ENCODE measurements around the gene KRT77.
"Not testable (repeated sequence)": the region's sequence is repeated elsewhere in the genome, so short reads cannot be mapped to it uniquely, and the experiment has no call there.

The KRT77 gene

GRCh38 chr12:52703424-52703823, at the start of gene KRT77:
Gene KRT77 (minus strand): TSS chr12:52703524. CDS start chr12:52703434, 90 bp downstream.
- no peak for DNase-seq

GRCh38 chr12:52752516-52752915, 49.2 kb upstream of the KRT77 start:
- DNase-seq, result no peak

- no peak for DNase-seq
Measured at GRCh38 chr12:52751795-52752194, 48.5 kb upstream of the KRT77 start.

DNA sequence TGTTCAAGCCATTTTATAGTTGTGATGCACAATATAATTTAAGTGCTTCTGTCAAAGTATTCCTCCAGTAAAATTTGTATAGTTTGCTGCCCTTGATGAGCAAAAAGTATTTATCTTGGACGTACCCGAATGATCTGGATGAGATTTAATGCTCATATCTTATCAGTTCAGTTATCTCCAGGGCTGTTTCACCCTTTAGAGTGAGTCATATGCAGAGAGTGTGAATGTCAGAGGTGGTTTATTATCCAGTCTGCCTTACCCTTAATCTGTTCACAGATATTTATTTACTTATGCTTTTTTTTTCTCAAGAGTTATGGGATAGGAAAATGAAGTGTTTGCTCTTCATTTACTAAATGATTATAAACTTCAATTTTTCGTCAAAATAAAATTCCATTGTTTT, 47.2 kb upstream of the KRT77 start:
- DNase-seq, result not testable (repeated sequence)

GRCh38 chr12:52749827-52750226, 46.5 kb upstream of the KRT77 start:
- no peak for DNase-seq

- no peak for DNase-seq
Measured at GRCh38 chr12:52748578-52748977, 45.3 kb upstream of the KRT77 start.

GRCh38 chr12:52745554-52745953, 42.2 kb upstream of the KRT77 start:
- no peak for DNase-seq

DNA sequence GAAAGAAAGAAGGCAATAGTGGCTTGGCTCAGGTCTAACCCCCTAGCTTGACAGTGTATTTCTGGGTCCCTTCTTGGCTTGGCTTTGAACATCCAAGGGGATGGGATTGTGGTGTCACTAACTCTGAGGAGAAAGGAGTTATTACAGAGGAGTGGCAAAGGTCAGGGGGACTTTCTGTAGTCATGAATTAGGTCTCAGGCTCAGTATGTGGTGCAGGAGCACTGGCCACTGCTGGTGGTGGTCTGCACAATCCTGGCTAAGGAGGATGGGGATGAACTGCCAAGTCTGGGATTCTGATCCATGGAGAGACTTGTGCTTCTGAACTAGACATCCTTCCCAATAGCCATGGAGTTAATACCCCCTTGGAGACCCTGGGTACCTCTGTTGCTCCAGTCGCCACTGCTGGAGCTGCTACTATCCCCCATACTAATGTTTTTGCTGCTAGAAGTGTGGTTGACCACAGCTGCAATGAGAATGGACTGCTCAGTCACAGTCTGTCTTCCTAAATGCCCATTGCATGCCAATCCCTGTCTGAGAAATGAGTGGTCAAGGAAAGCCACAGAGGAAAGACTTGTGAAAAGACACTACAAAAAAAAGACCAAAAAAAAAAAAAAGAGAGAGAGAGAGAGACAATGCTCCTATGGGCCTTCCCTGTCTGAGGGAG, 41.3 kb upstream of the KRT77 start:
- DNase-seq, result no peak

DNA sequence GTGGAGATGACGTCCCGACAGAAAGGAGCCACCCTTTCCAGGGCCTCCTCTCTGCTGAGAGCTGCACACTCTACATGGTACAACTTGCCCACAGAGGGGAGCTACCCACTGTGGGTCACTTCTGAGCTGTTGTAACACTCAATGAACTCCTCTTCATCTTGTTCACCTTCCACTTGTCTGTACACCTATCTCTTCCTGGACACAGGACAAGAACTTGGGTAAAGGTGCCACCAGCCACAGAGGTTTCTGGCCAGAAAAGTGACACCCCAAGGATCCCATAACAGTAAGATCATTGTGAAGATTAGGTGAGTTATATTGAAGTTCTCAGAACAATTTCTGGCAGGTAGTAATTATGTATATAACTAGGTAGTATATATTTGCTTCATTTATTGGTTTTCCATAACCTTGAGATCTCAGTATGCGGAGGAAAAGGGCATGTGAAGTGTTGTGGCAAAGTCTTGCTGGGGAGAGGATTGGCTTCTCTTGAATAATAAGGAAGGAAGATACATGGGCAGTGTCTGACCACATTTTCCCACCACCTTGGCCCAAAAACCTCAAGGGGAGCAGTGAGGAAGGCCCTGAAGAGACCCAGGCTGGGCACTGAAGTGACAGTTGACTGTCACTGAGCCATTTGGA, 39.6 kb upstream of the KRT77 start:
- DNase-seq, result no peak

DNA sequence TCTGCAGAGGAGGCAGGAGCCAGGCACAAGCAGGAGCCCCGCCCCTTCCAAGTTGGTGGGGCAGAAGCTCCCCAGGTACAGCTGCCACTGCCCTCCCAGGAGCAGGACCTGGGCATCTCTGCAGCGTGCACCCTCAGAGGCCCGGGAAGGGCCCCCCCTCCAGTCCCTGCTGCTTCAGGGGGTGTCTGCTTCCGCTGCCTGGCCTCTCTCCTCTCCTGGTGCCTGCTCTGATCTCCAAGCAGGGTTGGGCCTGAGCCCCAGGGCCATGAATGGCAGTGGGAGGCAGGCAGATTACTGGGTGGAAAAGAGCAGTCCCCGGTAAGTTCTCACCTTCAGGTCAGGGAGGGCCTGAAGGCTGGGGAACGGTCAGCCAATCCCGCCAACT, 38.9 kb upstream of the KRT77 start:
- DNase-seq, result no peak

- DNase-seq, result peak; percentile 14
Measured at GRCh38 chr12:52741375-52742195, 38.3 kb upstream of the KRT77 start.

DNA sequence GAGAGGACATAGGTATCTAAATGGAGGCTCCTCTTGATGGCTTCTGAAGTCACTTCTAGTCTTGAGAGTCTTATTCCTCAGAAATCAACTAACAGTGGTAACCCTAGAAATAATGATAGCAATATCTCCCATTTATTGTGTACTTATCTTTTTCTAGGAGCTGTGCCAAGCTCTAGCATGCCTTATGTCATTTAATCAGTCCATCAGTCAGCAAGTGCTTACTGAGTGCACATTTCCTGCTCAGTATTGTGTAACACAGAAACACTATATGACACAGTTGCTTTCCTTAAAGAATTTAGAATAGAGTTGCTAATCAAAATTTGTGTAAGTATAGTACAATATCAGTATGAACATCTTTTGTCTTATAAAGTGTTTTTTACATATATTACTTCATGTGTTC, 37.3 kb upstream of the KRT77 start:
- DNase-seq, result peak; percentile 4

GRCh38 chr12:52739963-52740362, 36.6 kb upstream of the KRT77 start:
- DNase-seq, result no peak

DNA sequence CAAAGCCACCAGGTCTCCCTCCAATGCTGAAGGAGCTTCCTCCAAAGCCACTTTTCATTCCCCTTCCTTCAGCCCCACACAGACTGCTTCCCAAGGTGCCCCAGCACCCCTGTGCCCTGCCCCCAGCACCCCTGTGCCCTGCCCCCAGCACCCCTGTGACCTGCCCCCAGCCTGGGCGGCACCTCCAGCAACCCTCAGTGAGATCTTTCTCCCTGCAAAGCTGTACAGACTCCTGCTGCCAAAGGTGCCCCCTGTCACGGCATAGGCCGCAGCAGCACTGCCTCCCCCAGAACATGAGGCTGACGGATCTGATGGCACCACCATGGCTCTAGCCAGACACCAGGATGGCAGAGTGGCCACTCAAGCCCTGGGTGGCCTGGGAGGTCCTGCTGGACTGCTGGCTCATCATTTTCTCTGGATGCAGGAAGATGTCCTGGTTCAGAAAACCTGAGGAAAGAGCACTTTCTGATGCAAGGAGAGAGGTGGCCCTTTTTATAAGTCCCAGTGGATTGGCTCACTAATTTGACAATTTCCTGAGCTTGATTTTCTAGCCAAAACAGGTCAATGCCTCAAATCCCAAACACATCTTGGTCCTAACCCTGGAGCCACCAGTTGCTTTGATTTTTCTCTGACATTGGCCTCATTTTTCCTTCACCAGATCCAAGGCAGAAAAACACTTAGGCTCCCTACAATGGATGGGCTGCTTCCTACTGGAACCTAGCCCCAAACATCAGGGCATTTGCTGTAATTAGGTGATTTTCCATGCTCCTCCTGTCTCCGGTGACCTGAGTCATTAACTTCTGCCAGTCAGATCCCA, 32.7 kb upstream of the KRT77 start:
- no peak for DNase-seq

DNA sequence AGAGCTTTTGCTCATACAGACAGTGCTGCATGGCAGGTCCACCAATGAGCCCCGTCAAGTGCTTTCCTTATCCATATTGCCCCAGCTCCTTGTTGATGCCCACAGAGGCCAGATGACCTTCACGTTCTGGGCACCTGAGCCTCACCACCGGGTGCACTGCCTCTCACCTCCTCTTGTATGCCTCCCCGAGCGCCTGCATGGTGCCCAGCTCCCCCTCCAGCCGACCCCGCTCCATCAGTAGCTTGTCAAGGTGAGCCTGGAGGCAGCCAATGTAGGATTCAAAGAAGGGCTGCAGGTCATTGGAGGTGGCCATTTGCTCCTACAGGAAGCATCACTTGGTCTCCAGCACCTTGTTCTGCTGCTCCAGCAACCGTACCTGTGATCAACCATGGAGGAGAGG, 31.8 kb upstream of the KRT77 start:
- no peak for DNase-seq

DNA sequence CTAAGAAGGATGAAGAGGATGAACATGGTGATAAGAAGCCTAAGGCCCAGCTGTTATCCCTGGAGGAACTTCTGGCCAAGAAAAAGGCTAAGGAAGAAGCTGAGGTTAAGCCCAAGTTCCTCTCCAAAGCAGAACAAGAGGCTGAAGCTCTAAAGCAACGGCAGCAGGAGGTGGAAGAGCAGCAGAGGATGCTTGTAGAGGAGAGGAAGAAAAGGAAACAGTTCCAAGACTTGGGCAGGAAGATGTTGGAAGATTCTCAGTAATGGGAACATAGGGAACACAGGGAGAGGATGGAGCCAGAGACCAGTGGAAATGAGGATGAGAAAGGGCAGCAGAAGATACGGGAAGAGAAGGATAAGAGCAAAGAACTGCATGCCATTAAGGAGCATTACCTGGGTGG, 27.5 kb upstream of the KRT77 start:
- DNase-seq, result no peak

DNA sequence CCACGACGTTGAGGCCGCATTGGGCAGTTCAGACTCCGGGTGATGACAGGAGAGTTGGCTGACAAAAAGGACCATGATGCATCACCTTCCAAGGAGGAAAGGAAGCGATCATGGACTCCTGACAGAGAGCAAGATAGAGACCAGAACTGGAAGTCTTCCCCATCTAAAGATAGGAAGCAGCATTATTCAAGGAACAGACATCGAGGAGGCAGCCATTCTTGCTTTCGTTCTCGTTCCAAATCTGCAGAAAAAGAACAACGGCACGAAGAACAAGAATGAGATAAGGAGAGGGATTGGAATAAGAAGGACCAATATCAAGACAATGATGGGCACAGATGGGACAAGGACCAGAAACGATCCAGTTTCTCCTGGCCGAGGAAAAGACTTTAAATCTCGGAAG, 27.1 kb upstream of the KRT77 start:
- no peak for DNase-seq

DNA sequence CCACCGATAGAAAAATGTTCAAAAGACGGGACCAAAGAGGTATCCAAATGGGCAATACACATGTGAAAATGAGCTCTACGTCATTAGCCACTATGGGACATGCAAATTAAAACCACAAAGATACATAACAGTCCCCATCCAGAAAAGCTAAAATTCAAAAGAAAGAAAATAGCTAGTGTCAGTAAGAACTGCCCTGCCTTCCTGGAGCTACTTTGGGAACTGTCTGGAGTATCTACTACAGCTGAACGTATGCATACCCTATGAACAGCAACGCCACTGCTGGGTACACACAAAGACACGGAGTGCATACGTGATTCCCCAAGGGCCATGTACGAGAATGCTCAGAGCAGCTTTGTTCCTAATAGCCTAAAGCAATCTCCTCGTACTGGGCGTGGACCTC, 25.8 kb upstream of the KRT77 start:
- no peak for DNase-seq

DNA sequence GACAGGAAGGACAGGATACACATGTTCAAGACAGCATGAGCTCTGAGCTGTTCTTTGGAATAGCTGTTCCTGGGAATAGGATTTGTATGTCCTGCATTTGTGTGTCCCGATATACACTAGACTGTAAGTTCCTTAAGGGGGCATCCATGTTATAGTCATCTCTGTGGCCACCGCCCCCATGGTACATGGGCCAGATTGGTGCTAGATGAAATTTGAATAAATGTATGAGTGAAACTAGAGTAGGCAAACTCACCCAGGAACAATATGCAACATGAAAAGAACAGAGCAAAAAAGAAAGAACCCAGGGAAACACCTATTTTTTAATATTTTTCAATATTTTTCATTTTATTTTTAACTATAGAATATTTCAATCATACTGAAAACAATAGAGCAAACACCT, 25.1 kb upstream of the KRT77 start:
- no peak for DNase-seq

DNA sequence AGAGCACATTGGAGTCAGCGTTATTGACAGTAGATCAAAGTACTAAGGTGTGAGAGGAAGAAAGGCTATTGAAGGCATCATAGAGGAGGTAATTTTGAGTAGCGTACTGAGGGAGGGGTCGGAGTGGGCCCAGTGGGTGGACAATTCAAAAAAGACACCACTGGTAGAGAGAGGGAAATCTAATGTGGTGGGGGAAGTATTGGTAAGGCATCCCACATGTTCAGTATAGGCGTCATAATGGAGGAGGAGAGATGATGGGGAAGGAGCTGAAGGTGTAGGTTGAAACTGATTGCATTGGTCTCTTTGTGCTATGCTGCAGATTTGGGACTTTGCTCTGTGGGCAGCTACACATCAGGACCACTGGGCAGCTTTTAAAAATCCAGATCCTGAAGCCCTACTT, 23.7 kb upstream of the KRT77 start:
- no peak for DNase-seq

GRCh38 chr12:52726451-52726850, 23.1 kb upstream of the KRT77 start:
- DNase-seq, result no peak

DNA sequence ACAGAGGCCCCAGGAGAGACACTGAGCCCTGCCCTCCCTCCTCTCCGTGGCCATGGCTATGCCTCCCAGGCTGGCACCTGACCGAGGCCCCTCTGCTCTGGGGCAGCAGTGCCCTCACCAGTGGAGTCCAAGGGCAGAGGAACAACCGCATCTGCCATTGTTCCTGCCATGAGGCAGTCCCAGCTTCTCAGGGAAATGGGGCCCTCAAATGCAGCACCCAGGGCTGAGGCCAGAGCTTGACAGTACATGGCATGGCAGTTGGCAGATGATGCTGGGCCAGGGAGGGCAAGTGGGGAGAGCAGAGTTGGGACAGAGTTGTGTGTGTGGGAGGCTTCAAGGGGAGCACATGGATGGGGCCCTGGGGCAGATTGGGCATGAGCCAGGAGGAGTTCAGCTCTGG, 21.1 kb upstream of the KRT77 start:
- DNase-seq, result no peak

DNA sequence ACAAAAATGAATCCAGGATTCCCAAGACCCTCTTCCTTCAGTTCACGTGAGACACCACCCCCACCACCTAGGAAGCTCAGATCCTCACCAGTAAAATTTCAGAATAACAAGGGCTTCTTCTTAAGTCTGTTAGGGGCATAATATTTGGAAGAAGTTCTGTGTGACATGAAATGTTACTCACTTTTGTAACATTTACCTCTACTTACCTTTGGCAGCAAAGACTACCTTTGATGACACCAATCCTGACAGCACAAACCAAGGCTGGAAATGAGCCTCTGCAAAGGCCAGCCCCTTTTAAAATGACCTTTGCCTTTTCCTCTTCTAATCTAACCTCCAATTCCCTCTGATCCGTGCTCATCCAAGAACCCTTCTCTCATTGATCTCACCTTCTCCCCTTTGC, 19.4 kb upstream of the KRT77 start:
- DNase-seq, result no peak
